Right lobe of liver (tissue), 6 donors: ENCODE data around the gene SH3RF2. TPM values are rescaled to one million over a fixed set of nuclear protein-coding genes. Genes with fewer than 3 reads are reported as not detected.
A peak's percentile ranks its signal among the peaks of the same experiment; 100 is the strongest.

Experiments
- ATAC-seq, 4 donors: fragments of 200-7000 bp; cut with Tn5 transposase; one replicate each; pipeline ENCODE4 v1.9.1; 2020; ENCODE audit warnings: mild to moderate bottlenecking in 4 of 4, moderate library complexity in 4 of 4
- DNase-seq, 3 donors: peaks; one replicate each; pipeline ENCODE4 v3.0.0-alpha.2; 2020
- H3K27ac ChIP-seq, 3 donors: fragments of 200-600 bp; one replicate each; pipeline ENCODE4 v1.8.0; 2022
- H3K27me3 ChIP-seq, 2 donors: fragments of 200-600 bp; one replicate each; pipeline ENCODE4 v1.8.0; 2022
- H3K36me3 ChIP-seq, 4 donors: fragments of 200-600 bp; sonication (generic) in 1 of 4; one replicate each; pipeline versions ENCODE4 v1.5.1 to v1.8.0; 2017 to 2022; ENCODE audit warnings: control low read depth in 1 of 4
- H3K4me1 ChIP-seq, 4 donors: fragments of 200-600 bp; sonication (generic) in 1 of 4; one replicate each; pipeline versions ENCODE4 v1.5.1 to v1.8.0; 2017 to 2022; ENCODE audit warnings: control low read depth in 1 of 4
- H3K4me3 ChIP-seq, 3 donors: fragments of 200-600 bp; one replicate each; pipeline ENCODE4 v1.8.0; 2022
- H3K9me3 ChIP-seq, 4 donors: fragments of 200-600 bp; sonication (generic) in 1 of 4; one replicate each; pipeline versions ENCODE4 v1.5.1 to v1.8.0; 2017 to 2022; ENCODE audit warnings: control low read depth in 1 of 4
- CTCF ChIP-seq, 4 donors: fragments of 200-600 bp in 3 of 4; fragments of 450-650 bp in 1 of 4; IDR thresholded peaks; one replicate each; pipeline versions ENCODE4 v1.5.1 to v1.8.0; 2016 to 2022; ENCODE audit warnings: antibody characterized with exemption in 4 of 4, mild to moderate bottlenecking in 2 of 4
- POLR2A ChIP-seq: fragments of 450-650 bp; IDR thresholded peaks from one replicate; pipeline ENCODE4 v1.6.1; 2017; ENCODE audit warnings: antibody characterized with exemption, mild to moderate bottlenecking
- WGBS: methylation state at CpG from one replicate; pipeline ENCODE4 v1.1.6; 2018; ENCODE audit warnings: low coverage, low lambda C conversion rate; ENCODE audit not compliant: insufficient coverage; ENCODE audit errors: missing lambda C conversion rate; 5-methylcytosine and 5-hydroxymethylcytosine counted together
- intact Hi-C, 2 donors: fragments of 100-400 bp; cut with DNase I; formaldehyde crosslinking; loops; one replicate each; pipeline versions ENCODE4 v1.11.2 to v1.14.1; 2022
- total RNA-seq, 6 experiments: library from RNA; depleted of rRNA in 2 of 6; stranded (reverse); fragments of >200 nt in 2 of 6; fragmentation: NEBNext Ultra II Directional in 3 of 6; extraction: Animal tissue kit (Norgen Biotek cat#: 25700) in 3 of 6; gene quantifications; one replicate each; pipeline versions ENCODE4 v1.1.0 to v1.2.4, GENCODE V29; 2016 to 2023
- donor health status: DM: no; HTN: yes; CAD: no.
- donor health status: DM: no; HTN: no; CAD: no.
- donor health status: DM: no; HTN: no; CAD: no.
- donor health status: DM: no; HTN: yes; CAD: no.
- donor health status: DM: no; HTN: yes; CAD: no.

The SH3RF2 gene
- total RNA-seq, 6 experiments from 2014 or later: 2.7 to 20.6 (median 5.8) TPM

GRCh38 chr5:146005264-146005663 is 68.9 kb downstream of the SH3RF2 start:
- intact Hi-C loops: no loop called here
- Histone ChIP-seq H3K4me1 (peaks cover 0 to 31% (median 12%) of the 10 kb centered on the region in 4 donors), H3K36me3 (no peaks in the 10 kb centered on the region), H3K9me3 (no peaks in the 10 kb centered on the region), H3K27me3 (no peaks in the 10 kb centered on the region), H3K4me3 (no peak overlapping the region), H3K27ac (no peak overlapping the region)
- DNase-seq (no peak), ATAC-seq (no peak)
- 100% methylated on average over 1 of the region's 1 CpG for WGBS
- TF ChIP-seq CTCF (IDR thresholded peaks at IDR 0.05) (no peak), POLR2A (no peak)

GRCh38 chr5:146005723-146006122 is 69.3 kb downstream of the SH3RF2 start:
- intact Hi-C loops: no loop called here
- Histone ChIP-seq H3K4me3 (no peak overlapping the region), H3K4me1 (peaks cover 0 to 31% (median 12%) of the 10 kb centered on the region in 4 donors), H3K9me3 (no peaks in the 10 kb centered on the region), H3K27ac (no peak overlapping the region), H3K27me3 (no peaks in the 10 kb centered on the region), H3K36me3 (no peaks in the 10 kb centered on the region)
- ATAC-seq (peak; percentile 58 to 80 (median 66)), DNase-seq (no peak)
- TF ChIP-seq CTCF (IDR thresholded peaks at IDR 0.05) (no peak), POLR2A (no peak)

GRCh38 chr5:146006470-146007190 is 70.3 kb downstream of the SH3RF2 start:
- no peak for DNase-seq
- Histone ChIP-seq H3K4me3 (no peak overlapping the region), H3K4me1 (peaks cover 0 to 31% (median 12%) of the 10 kb centered on the region in 4 donors), H3K9me3 (no peaks in the 10 kb centered on the region), H3K36me3 (no peaks in the 10 kb centered on the region), H3K27me3 (no peaks in the 10 kb centered on the region), H3K27ac (no peak overlapping the region)
- intact Hi-C loops: no loop called here
- ATAC-seq: peak; percentile 39 to 56 (median 42)
- 76% methylated on average over 6 of the region's 6 CpGs for WGBS
- TF ChIP-seq POLR2A: no peak
- TF ChIP-seq CTCF (IDR thresholded peaks at IDR 0.05): no peak

- Histone ChIP-seq H3K4me3 (no peak overlapping the region), H3K27me3 (no peaks in the 10 kb centered on the region), H3K9me3 (no peaks in the 10 kb centered on the region), H3K4me1 (peaks cover 0 to 31% (median 12%) of the 10 kb centered on the region in 4 donors), H3K36me3 (no peaks in the 10 kb centered on the region), H3K27ac (no peak overlapping the region)
- ATAC-seq: peak; percentile 43 to 72 (median 58)
- intact Hi-C loops: no loop called here
- DNase-seq: no peak
- TF ChIP-seq POLR2A: no peak
- peak in 2 of 4 donors; percentile 10 to 19 for TF ChIP-seq CTCF (IDR thresholded peaks at IDR 0.05)
- 49% methylated on average over 2 of the region's 3 CpGs for WGBS
Measured at GRCh38 chr5:146007270-146007669, 70.9 kb downstream of the SH3RF2 start.
